Activated naive CD8-positive, alpha-beta T cell (primary cell): Measurements from ENCODE around the gene MTFR1L.

Source experiments
- H3K27ac Mint-ChIP-seq: one replicate; pipeline ENCODE4 v1.8.0; 2021; ENCODE audit warnings: mixed read lengths
- H3K27me3 Mint-ChIP-seq: one replicate; pipeline ENCODE4 v1.8.0; 2021; ENCODE audit warnings: mixed read lengths
- H3K36me3 Mint-ChIP-seq: one replicate; pipeline ENCODE4 v1.8.0; 2021; ENCODE audit warnings: mixed read lengths
- H3K4me1 Mint-ChIP-seq: one replicate; pipeline ENCODE4 v1.8.0; 2021; ENCODE audit warnings: low read depth, mixed read lengths
- H3K4me3 Mint-ChIP-seq: one replicate; pipeline ENCODE4 v1.8.0; 2021; ENCODE audit warnings: mild to moderate bottlenecking, mixed read lengths
- H3K9me3 Mint-ChIP-seq: one replicate; pipeline ENCODE4 v1.8.0; 2021; ENCODE audit warnings: low read depth, mixed read lengths

MTFR1L gene

DNA sequence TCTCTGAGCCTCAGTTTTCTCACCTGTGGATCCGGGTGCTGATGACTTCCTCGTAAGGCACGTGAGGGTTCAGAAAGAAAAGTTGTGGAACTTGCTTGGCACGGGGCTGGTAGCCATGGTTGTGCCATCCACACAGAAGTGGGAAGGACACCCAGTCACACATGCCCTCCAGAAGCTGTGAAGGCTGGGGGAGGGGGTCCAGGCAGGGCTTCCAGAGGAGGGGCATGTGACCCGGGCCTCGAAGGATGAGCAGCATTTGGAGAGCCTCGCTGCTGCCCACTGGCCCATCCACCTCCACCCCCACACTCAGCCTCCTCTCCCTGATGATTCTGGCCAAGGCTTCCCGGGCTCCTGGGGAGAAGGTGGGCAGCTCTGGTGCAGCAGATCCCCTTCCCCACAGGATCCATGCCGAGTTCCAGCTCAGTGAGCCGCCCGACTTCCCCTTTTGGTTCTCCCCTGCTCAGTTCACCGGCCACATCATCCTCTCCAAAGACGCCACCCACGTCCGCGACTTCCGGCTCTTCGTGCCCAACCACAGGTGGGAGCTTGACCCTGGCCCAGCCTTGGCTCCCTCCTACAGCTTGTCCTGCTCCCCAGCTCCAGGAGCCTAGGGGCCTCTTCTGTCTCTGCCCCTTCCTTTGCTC is 10.3 kb upstream of the MTFR1L start:
- no peaks in the 10 kb centered on the region for H3K27me3 Mint-ChIP-seq
- H3K27ac Mint-ChIP-seq: no peak overlapping the region
- H3K9me3 Mint-ChIP-seq: no peaks in the 10 kb centered on the region
- no peaks in the 10 kb centered on the region for H3K36me3 Mint-ChIP-seq
- H3K4me3 Mint-ChIP-seq: no peak overlapping the region
- peaks cover 6% of the 10 kb centered on the region for H3K4me1 Mint-ChIP-seq

DNA sequence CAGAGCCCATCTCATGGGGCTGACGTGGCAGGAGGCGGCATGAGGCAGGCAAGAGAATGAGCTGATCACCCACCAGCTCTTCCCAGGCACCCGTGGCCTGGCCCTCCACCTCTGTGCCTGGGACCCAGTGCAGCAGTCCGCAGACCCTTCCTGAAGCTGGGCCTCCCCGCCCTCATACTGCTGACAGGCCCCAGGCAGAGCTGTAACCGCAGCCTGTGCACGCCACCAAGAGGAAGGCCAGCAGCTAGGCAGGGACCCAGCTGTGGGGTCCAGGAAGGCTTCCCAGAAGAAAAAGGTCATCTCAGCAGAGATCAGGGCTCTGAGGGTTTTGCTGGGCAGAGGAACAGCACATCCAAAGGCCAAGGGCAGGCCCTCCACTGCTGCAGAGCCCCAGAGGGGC is 9.8 kb upstream of the MTFR1L start:
- no peaks in the 10 kb centered on the region for H3K36me3 Mint-ChIP-seq
- H3K4me3 Mint-ChIP-seq: no peak overlapping the region
- H3K27me3 Mint-ChIP-seq: no peaks in the 10 kb centered on the region
- no peaks in the 10 kb centered on the region for H3K9me3 Mint-ChIP-seq
- peaks cover 2% of the 10 kb centered on the region for H3K4me1 Mint-ChIP-seq
- no peak overlapping the region for H3K27ac Mint-ChIP-seq

DNA sequence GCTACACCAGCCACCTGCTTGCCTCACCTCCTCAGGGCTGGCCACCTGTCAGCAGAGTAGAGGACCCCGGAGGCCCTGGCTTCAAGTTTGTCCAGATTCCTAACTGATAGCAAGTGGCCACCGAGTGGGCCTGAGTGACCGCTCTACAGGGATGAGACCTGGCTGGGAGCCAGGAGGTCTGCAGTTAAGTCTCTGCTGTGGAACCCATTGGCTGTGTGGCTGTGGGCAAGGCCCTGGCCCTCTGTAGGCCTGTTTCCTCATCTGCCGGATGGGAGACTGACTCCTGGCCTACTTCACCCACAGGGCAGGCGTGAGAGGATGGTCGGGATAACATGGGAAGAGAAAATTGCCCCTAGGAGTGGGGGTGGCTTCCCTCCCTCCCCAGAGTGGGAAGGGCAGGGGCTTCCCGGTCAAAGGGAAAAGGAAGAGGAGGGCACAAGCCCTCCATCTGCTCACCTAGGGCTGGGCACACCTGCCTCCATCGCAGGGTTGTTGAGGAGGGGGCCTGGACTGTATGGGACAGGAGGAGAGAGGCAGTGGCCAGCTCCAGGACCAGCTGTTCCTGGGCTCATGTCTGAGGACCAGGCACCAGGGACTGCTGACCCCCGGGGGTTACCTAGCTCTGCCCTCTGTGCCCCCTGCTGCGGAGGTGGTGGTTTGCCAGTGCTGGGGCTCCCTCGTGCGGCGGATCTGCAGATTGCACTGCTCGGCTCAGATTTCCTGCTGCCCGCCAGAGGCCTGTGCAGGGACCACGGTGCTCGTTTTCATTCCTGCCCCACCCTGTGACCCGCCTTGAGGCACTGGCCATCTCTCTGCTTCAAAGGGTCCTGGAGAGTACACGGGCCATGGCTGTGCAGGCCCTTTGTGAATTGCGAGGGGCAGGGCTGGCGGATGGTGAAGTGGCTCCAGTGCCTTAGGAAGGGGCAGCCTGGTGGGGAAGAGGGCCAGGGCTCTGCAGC is 9.1 kb upstream of the MTFR1L start:
- Mint-ChIP-seq H3K4me3 (no peak overlapping the region), H3K27ac (no peak overlapping the region), H3K9me3 (no peaks in the 10 kb centered on the region), H3K4me1 (peaks cover 2% of the 10 kb centered on the region), H3K36me3 (no peaks in the 10 kb centered on the region), H3K27me3 (no peaks in the 10 kb centered on the region)

DNA sequence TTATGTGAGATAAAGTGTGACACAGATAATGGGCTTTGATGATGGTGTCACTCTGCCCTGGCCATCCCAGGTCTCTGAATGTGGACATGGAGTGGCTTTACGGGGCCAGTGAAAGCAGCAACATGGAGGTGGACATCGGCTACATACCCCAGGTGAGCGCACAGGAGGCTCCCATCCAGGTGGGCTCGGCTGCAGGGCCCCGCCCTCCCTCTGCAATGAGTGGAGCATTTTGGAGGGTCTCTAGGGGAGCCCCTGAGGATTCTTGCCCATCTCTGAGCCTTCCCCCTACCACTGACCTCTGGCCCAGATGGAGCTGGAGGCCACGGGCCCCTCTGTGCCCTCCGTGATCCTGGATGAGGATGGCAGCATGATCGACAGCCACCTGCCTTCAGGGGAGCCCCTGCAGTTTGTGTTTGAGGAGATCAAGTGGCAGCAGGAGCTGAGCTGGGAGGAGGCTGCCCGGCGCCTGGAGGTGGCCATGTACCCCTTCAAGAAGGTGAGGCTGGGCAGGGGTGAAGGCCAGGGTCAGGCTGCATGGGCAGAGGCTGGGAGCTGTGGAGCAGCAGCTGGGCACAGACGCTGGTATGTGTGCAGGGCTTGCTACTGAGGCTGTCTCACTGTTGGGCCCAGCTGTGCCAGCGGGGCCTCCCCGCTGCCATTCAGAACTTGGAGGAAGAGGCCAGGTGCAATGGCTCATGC is 8.2 kb upstream of the MTFR1L start:
- no peaks in the 10 kb centered on the region for H3K9me3 Mint-ChIP-seq
- H3K4me1 Mint-ChIP-seq: no peaks in the 10 kb centered on the region
- H3K27ac Mint-ChIP-seq: no peak overlapping the region
- H3K36me3 Mint-ChIP-seq: no peaks in the 10 kb centered on the region
- no peak overlapping the region for H3K4me3 Mint-ChIP-seq
- no peaks in the 10 kb centered on the region for H3K27me3 Mint-ChIP-seq

DNA sequence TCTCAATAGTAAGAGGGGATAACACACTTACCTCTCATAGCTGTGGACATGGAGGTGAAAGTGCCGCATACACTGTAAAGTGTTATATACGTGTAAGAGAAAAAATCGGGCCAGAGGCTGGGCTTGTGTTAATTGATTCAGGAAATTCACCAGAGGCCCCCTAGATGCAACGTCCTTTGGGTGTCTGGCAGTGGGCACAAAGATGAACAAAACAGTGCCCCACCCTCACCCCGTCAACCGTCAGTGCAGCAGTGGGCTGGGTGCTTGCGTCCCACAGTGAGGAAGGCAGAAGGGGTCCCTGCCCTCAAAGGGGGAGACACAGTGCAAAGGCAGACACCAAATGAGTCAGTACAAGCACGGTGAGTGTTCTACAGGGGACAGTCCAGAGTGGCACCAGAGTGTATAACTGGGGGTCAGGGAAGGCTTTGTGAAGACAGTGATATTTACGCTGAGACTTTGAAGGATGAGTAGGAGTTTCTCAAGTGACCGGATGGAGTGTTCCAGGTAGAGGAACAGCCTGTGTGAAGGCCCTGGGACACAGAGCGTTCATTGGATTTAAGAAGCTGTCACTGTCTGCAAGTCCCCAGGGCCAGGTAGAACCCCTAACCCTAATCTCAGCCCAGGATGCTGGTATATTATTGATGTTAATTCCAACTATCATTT is 6.6 kb upstream of the MTFR1L start:
- no peaks in the 10 kb centered on the region for H3K9me3 Mint-ChIP-seq
- H3K27me3 Mint-ChIP-seq: no peaks in the 10 kb centered on the region
- H3K36me3 Mint-ChIP-seq: no peaks in the 10 kb centered on the region
- H3K27ac Mint-ChIP-seq: no peak overlapping the region
- no peak overlapping the region for H3K4me3 Mint-ChIP-seq
- H3K4me1 Mint-ChIP-seq: peaks cover 2% of the 10 kb centered on the region

DNA sequence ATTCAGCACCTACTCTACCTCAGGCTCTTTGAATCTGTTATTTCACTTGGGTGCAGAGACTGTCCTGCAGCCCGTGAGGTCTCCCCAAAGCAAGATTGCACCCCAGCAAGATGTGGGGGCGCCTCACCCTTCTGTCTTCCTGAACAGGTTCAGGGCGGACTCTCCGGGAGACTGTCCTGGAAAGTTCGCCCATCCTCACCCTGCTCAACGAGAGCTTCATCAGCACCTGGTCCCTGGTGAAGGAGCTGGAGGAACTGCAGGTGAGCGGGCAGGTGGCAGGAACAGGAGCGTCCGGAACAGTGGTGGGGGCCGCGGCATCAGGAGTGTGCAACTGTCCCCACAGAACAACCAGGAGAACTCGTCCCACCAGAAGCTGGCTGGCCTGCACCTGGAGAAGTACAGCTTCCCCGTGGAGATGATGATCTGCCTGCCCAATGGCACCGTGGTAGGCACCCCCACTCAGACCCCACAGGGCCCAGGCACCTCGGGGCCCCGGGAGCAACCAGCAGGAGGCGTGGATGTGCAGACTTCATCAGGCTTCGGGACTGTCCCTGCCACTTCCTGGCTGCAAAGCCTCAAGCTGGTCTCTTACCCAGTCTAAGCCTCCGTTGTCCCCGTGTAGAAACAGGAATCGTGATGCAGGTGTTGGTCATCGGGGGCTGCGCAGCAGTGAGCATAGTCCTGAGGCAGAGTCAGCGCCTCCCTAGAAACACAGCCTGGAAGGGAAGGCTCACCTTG is 5.9 kb upstream of the MTFR1L start:
- H3K27ac Mint-ChIP-seq: no peak overlapping the region
- H3K36me3 Mint-ChIP-seq: no peaks in the 10 kb centered on the region
- H3K9me3 Mint-ChIP-seq: no peaks in the 10 kb centered on the region
- peaks cover 8% of the 10 kb centered on the region for H3K4me1 Mint-ChIP-seq
- no peak overlapping the region for H3K4me3 Mint-ChIP-seq
- no peaks in the 10 kb centered on the region for H3K27me3 Mint-ChIP-seq

DNA sequence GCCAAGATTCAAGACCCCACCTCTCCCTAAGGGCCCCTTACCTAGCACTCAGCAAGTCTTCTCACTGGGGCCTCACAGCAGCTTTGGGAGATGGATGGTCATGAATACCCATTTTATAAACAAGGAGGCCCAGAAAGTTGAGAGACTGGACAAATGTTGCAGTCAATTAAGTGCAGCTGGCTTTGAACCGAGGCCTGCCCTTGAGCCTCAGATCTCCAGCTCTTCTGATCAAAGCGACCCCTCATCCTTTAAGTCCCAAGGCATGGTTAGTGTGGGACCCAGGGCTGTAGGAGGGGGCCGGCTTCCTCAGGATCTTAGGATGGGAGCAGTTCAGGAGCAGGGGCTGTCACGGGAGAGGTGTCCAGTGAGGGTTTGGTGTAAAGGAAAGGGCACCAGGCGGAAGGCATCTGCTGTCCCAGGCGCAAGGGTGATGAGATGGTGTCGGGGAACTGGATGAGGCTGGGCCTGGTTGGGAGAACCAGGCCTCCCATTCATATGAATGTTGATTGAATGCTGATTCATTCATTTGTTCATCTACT is 5.1 kb upstream of the MTFR1L start:
- Mint-ChIP-seq H3K27ac (no peak overlapping the region), H3K4me1 (peaks cover 12% of the 10 kb centered on the region)

DNA sequence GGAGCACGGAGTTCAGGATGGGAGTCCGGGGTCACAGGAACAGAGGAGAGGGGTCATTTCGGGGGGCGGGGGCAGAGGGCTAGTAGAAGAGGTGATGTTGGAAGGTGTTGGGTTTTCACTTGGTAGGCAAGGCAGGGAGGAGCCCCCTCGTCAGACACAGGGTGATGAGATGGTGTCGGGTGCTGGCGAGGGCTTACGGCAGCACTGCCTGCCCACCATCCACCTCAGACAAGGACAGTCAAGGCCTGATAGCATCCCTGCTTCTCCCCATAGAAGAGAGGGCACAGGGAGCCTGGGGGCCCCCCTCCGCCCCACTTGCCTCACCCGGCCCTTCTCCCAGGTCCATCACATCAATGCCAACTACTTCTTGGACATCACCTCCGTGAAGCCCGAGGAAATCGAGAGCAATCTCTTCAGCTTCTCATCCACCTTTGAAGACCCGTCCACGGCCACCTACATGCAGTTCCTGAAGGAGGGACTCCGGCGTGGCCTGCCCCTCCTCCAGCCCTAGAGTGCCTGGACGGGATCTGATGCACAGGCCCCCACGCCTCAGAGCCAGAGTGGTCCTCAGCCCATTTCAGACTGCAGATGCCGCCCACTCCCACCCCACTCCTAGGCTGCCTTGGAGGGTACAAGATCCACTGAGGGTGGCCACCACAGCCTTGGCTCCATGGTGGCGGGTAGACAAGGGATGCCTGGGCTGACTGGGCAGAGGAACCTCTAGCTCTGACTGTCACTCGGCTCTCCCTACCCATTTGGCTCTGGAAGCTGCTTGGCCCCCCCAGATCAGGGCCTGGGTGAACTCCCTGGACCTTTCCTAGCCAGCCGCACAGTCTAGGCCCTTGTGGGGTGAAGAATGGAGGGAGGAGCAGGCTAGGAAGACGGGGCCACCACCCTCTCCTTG is 4.3 kb upstream of the MTFR1L start:
- Mint-ChIP-seq H3K4me1 (peaks cover 12% of the 10 kb centered on the region), H3K27me3 (no peaks in the 10 kb centered on the region), H3K4me3 (no peak overlapping the region), H3K9me3 (no peaks in the 10 kb centered on the region), H3K36me3 (no peaks in the 10 kb centered on the region), H3K27ac (no peak overlapping the region)

More for the DNA sequence above, 5.1 kb upstream of the MTFR1L start:
- no peak overlapping the region for H3K4me3 Mint-ChIP-seq
- H3K36me3 Mint-ChIP-seq: no peaks in the 10 kb centered on the region
- H3K27me3 Mint-ChIP-seq: no peaks in the 10 kb centered on the region
- no peaks in the 10 kb centered on the region for H3K9me3 Mint-ChIP-seq

DNA sequence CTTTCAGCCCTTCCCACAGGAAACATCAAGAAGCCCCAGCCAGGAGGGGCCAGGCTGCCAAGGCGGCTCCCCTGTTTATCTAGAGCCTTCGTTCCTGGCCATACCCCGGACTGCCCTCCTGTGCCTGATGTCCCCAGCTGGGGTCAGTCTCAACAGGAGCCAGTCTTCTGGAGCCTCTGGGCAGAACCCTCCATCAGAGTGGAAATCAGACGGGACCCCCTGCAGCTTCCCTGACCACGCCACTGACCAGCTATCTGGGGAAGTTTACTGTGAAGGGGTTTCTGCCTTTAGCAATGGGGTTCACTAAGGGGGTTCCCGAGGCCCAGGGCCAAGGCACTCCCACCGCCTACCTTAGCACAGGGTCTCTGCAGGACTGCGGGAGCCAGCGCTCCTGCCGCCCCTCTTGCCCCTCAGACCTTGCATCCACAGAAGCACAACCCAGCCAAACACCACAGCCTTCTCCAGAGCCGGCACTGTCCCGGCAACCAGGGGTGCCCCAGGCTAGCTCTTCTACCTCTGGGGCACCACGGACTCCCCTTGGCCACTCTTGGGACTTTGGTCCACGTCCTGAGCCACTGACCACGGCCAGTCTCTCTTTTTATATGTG is 3.5 kb upstream of the MTFR1L start:
- Mint-ChIP-seq H3K9me3 (no peaks in the 10 kb centered on the region), H3K27ac (no peak overlapping the region), H3K27me3 (no peaks in the 10 kb centered on the region), H3K4me3 (no peak overlapping the region), H3K4me1 (peaks cover 19% of the 10 kb centered on the region), H3K36me3 (no peaks in the 10 kb centered on the region)

DNA sequence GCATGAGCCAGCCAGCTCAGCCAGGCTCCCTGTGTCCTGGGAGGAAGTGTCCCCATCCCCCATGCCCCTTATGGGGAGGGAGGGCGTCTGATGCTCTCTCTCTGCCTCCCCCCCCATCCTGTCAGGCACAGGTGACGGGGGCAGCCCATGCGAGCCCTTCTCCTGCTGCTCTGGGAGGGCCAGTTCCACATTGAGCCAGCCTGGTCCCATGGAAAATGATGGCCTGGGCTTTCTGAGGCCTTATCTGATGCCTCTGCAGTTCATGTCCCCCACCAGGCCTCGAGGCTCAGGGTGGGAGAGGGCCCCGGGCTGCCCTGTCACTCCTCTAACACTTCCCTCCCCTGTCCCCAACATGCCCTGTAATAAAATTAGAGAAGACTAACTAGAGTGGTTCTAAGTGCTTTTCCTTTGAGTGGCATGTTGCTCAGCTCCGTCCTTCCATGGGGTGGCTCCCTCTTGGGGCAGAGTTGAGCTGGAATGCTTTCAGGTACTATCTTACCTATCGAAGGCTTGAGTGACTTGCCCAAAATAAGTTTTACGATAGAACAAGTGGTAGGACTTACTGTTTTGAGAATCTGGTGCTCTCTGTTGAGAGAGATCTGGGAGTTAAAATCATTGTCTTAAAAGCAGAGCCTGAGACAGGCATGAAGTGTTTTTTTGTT is 1.8 kb upstream of the MTFR1L start:
- Mint-ChIP-seq H3K27ac (peak overlapping the region; percentile 85), H3K4me3 (peak overlapping the region; percentile 95), H3K27me3 (no peaks in the 10 kb centered on the region), H3K36me3 (no peaks in the 10 kb centered on the region), H3K4me1 (peaks cover 30% of the 10 kb centered on the region), H3K9me3 (no peaks in the 10 kb centered on the region)

DNA sequence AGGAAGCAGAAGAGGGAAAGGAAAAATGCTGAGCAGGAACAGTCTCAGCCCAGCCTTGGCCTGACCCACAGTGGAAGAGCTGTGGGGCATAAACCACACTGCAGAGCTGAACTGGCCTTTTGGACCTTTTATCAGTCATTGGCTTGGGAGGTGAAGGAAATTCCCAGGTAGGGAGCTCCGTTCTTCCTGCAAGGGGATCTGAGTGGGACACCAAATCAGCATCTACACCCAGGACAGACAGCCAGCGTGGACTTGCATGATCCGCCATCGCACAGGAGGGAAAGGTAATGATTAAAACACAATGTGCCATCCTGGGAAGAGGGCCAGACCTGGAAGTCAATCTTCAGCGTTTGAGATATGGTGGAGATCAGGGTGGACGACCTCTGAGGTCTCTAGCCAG is 1.2 kb upstream of the MTFR1L start:
- H3K36me3 Mint-ChIP-seq: no peaks in the 10 kb centered on the region
- H3K27ac Mint-ChIP-seq: peak overlapping the region; percentile 85
- no peaks in the 10 kb centered on the region for H3K9me3 Mint-ChIP-seq
- H3K27me3 Mint-ChIP-seq: no peaks in the 10 kb centered on the region
- peak overlapping the region; percentile 95 for H3K4me3 Mint-ChIP-seq
- H3K4me1 Mint-ChIP-seq: peaks cover 30% of the 10 kb centered on the region

DNA sequence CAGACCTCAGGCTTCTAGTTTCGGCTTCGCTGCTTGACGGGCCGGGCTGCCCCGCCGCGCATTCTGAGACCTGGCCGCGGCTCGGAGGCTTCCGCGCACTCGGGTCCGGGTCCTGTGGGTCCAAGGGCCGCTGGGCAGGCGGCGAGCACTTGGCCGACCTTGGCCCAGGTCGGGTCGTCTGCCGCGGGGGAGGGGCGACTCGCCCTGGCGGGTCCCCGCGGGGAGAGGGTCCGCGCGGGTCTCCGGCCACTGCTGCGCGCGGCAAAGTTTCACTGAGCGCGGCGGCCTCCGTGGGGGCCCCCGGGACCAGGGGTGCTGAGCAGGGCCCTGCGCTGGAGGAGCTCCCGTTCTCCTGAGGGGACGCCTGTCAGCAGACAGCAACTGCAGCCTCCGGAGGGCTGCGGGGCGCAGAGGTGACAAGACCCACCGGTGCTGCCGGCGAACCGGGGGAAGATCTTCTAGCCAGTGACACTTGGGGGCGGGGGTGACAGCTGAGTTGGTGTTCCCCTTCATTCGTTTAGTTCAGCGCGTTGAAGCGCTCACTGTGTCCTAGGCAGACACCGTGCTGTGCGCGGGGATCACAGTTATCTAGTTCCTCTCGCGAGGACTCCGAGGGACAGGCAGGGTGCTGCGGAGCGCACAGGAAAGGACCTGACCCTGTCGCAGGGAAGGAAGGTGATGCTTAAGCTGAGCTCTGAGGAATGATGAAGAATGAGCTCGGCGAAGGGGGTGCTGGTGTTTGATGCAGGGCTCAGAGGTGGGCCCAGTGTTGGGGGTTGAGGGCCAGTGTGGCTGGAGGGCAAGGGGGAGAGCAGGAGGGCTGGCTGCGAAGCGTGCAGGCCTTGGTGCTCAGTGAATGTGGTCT is 725 bp downstream of the MTFR1L start:
- Mint-ChIP-seq H3K4me3 (peak overlapping the region; percentile 99), H3K36me3 (no peaks in the 10 kb centered on the region), H3K27me3 (no peaks in the 10 kb centered on the region), H3K9me3 (no peaks in the 10 kb centered on the region), H3K27ac (peak overlapping the region; percentile 98), H3K4me1 (peaks cover 30% of the 10 kb centered on the region)
